GM21576 (cell line): Measurements from ENCODE around the gene SLC23A2.

Experiments used
- ATAC-seq: cut with Tn5 transposase; IDR thresholded peaks from one replicate; pipeline ENCODE4 v1.9.1; 2021; ENCODE audit warnings: mild to moderate bottlenecking, moderate library complexity; ENCODE audit not compliant: unreplicated experiment

Gene SLC23A2

DNA sequence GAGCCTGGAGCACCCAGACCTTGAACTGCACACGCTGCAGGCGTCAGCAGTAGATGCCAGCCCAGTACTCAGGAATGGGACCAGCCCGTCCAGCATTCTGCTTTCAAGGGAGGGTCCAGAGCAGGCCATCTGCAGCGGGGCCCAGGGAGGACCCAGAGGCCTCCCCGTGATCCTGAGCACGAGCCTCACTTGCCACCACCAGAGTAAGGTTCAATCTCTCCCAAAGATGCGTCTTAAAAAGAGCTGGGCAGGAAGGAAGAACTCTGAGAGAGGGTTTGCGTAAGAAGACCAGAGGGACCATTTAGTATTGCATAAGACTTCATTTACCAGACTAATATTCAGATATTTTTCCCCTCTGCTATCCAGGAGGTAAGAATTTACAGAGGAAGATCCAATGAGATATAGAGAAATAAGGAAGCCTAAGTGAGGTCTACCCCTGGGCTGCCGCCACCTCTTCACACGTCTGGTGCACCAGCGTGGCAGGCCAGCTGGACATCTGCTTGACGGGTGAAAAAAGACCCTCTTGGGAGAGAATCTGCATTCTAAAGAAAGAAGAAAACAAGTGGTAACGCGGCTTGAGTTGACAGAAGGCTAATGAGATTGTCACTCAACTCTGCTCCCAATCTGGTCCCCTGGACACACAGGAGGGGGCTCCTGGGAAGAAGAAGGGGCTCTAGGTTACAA lies 172.3 kb downstream of the SLC23A2 start:
- ATAC-seq = no peak

DNA sequence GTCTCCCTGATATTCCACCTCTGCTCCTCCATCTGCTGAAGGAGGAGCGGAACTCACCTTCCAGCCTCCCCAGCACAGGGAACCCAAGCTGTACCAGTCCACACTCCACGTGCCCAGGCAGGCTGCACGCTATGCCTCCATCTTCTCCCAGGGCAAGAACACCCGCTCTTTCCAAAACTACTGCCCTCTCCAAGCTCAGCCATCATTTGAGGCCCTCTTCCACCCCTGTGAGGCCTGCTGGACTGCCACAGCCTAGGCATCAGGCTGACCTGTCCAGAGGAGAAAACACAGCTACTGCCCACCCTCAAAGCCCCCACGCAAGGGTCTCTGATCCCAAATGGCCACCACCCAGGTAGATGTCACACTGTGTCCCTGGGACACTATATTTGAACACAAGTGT lies 179.7 kb downstream of the SLC23A2 start:
- no peak for ATAC-seq

DNA sequence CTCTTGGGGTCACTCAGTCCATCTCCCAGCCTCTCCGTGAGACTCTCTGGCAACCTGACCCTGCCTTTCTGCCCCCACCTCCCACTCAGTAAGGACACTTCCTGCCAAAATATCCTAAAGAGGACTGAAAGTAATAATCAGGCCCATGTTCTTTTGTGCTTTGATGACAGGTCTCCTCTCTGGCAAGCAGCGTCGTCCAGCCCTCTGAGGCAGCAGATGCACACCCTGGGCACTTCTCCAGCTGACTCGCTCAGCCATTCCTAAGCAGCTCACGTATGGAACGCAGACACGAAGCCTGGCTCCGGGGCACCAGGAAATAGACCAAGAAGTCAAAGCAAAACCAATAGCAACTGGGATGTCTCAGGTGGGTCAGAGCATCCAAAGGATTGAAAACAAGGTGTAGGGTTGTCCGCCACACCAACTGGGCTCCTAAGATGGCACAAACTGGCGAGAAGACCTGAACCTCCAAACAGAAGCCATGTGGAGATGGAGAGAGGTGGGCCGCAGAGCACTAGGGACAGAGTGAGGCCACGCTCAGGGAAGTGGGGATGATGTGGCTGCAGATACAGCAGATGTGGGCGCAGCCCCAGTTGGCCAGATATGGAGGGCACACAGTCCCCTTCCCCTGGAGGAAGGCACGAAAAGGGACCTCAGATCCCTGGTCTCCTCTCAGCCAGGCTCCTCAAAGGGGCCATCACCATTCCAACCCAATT lies 180.3 kb downstream of the SLC23A2 start:
- no peak for ATAC-seq

DNA sequence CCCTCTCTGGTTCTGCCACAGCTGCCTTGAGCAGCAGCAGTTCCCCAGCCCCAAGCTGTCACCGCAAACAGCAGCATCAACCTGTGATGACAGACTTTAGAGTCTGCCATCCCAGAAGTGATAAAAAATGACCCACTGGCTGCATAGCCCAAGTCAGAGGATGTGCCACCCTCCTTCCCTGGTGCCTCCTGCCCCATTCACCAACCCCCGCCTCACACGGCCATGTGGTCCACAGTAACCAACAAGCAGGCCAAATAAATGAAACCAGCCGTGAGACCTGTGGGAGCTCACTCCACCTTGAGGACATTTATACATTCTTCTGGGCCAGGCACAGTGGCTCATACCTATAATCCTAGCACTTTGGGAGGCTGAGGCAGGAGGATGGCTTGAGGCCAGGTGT lies 181.4 kb downstream of the SLC23A2 start:
- ATAC-seq = no peak

DNA sequence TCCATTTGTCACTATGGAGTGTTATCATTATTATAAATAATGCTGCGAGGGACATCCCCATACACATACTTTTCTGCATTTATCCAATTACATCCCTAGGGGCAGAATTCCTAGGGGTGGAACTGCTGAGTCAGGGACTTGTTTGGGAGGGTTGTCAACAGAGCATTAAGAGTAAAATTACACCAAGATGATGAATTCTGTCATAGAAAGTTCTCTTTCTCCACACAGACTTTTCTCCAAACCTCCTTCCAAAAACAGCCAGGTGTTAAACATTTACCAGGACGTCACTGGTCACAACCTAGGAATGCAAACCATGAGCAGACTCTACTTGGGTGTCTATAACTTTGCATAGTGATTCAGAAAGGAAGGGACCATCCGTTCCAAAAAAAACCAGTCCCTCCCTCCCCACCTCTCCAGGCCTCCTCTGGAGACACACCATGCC lies 184.1 kb downstream of the SLC23A2 start:
- no peak for ATAC-seq

DNA sequence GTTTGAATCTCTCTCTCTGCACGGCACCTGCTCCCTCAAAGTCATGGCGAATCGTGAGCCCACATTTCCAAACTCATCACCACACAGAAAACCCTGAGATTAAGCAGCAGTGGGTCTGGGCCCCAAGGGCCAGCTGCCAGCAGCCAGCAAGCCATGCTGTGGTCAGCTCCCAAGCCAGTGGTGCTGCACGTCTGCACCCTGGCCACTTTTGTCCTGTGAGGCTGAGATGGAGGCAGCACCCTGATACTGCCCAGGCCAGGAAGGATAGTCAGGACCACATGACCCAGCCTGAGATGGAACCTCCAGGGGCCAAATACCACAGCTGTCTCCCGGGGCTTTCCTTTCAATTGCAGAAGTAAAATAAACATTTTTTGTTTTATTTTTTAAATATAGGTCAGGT lies 185.7 kb downstream of the SLC23A2 start:
- ATAC-seq = no peak

DNA sequence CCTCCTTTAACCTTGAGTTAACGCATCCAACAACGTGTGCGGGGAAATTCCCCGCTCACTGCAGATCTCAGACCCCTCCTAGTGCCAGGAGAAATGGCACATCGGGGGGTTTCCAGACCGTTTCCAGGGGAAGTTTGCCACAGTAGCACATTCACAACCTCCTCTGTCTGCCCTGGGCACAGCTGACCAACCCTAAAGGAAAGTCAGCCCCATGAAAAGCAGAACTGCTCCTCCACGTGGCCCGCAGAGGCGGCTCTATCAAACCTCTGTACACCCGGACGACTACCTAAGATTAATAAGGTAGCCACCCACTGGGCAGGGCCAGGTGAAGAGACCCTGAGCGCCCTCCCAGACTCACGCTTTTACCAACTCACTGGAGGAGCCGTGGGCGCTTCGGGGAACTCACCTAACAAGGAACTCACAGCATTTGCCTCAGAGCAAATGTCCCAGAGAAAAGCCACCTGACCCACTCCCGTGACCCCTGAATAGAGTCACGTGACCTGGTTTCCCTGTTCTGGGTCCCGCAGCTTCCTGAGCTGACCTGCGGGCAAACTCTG lies 186.5 kb downstream of the SLC23A2 start:
- peak; percentile 44 for ATAC-seq

DNA sequence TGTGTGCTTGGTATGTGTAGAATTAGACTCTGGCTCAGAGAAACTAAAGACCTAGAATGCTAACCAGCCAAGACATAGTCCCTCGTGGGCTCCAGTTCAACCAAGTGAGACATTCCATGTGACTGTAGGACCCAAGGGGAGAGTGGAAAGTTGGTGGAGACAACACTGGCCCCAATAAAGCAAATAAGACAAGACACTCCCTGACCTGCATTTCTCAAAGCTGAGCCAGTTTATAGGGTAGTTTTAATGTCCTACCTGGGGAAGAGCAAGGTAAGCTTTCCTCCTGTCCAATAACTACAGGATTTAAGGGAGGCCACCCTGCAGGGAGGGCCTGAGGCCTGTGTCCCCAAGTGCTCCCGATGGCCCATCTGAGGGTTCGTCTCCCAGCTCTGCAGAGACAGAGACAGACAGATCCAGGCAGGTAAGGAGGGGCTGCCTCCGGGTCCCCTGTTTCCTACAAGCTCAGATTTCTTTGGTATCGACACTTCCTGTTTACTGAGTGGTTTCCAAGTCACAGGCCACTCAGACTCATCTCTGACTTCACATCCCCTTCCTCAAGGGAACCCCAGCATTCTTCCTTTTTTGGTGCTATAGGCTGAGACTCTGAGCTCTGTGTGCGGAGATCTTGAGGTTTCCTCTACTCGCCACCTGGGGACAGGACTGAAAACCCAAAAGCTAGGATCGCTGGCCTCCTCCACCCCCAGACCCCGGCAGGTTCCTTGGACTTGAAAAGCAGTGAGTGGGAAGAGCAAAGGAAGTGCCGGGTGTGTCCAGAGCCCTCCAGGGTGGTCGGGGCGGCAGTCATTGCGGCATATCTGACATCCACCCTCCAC lies 187.2 kb downstream of the SLC23A2 start:
- ATAC-seq = peak; percentile 45

DNA sequence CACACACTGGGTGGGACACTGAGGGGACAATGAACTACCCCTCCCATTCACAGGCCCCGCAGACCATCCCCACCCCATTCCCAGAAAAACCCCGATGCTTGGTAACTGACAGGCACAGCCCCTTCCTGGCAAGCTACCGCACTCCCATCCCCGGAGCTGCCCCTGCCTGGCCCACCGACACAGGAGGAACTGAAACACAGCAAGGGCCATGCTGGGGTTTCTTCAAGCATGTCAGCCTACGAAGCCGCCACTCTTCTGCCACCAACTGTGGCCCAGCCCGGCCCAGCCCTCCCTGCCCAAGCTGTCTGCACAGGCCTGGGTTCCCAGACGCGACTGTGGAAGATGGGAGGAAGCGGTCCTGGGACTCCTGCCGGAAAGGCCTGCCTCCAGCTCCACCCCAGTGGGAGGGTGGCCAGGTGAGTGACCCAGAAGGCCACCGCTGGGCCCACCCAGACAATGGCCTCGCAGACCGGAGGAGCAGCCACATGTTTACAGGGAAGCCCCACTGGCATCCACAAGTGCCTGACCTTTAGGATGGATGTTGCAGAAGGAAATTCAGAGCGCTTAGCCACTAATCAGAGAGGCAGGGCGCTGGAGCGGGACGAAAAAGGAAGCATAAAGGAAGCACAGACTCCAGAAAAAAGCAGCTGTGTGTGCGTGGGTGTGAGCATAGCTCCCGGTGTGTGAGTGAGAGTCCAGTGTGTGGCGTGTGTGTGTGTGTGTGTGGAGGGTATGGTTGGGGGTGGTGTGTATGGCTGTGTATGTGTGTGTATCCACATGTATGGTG lies 188.0 kb downstream of the SLC23A2 start:
- ATAC-seq = peak; percentile 36

DNA sequence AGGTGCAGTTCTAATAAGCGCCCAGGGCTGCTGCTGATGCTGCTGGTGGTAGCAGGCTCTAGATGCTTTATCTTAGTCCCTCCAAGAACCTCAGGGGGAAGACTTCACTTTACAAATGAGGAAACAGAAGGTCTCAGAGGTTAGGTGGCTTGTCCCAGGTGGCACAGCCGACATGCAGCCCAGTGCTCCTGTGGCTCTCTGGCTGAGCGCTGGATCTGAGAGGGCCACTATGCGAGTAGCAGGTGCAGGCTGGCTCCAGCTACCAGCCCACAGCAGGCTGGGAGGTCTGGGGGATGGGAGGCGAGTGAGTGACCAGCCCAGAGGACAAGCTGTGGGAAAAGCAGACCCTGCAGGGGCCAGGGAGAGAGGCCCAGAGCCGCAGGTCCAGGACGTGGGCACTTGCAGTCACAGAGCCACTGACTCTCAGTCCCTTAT lies 188.7 kb downstream of the SLC23A2 start:
- peak; percentile 13 for ATAC-seq

DNA sequence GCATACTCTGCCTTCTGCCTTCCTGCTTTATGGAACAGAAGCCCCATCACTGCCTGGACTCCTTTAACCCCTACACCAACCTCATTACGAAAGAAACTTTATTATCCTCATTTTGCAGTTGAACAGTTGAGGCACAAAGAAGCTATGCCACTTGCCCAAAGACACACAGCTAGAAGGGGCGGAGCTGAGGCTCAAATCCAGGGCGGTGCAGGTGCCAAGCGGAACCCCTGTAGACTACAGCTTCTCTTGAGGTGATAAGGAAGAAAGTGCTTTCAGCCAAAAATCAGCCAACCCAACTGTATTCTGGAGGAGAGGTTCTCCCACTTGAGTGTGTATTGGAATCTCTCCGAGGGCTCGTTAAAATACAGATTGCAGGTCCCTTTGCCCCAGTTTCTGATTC lies 189.1 kb downstream of the SLC23A2 start:
- no peak for ATAC-seq

DNA sequence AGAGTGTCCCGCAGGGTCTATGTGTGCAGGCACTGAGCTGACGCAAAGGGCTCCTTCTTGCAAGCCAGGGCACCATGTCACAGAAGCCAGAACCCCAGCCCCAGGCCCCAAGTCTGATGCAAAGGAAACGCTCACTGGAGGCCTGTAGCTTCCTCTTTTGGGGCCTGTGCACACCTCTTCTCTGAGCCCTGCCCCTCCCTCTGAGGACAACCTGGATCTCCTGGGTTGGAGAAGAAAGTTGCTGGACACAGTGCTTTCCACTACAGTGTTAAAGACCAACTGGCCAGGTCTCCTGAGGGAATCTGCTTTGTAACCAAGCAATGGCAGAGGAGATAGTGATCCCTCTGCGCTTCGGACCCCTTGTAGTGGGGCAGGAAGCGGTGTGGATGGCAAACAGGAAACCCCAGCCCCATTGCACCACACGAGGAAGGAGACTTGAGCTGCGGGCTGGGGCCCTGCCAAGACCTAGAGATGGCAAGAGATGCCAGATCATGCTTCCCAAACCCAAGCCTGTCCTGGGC lies 189.6 kb downstream of the SLC23A2 start:
- no peak for ATAC-seq

DNA sequence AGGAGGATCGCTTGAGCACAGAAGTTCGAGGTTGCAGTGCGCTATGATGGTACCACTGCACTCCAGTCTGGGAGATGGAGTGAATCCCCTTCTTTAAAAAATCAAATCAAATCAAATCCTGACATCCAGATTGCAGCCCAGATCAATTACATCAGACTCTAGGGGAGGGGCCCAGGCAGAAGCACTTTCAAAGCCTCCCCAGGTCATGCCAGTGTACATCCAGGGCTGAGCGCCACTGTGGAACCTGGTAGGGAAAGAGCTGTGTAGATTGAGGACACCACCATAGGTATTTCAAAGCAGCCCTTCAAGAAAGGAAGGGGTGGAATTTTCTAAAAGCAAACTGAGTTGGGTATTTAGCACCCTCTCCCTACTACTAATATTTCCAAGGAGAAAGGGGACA lies 190.1 kb downstream of the SLC23A2 start:
- ATAC-seq = no peak

DNA sequence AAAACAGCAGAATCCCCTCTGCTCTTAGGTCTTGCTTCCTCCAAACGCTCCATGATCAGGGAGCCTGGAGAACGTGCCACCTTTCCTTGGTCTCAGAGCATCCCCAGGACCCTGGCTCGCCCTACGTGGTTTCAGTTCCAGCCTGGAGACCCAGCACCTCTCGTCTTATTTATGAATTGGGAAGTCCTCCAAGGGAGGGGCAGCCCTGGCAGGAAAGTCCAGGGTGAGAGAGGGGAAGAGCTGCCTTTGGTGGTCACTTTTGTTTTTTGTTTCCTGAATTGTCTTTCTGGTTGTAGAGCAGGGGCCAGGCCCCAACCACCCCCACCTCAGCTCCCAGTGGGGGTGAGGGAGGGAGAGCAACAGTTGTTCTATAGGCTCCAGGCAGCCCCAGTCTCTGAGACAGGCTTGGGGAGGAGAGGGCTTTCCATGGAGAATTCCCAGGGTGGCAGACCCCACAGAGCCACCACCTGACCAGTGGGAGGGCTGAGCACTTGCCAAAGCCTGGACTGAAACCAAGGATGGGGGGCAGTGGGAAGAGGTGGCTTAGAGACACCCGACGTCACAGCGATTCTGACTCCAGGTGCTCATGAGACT lies 190.8 kb downstream of the SLC23A2 start:
- no peak for ATAC-seq

DNA sequence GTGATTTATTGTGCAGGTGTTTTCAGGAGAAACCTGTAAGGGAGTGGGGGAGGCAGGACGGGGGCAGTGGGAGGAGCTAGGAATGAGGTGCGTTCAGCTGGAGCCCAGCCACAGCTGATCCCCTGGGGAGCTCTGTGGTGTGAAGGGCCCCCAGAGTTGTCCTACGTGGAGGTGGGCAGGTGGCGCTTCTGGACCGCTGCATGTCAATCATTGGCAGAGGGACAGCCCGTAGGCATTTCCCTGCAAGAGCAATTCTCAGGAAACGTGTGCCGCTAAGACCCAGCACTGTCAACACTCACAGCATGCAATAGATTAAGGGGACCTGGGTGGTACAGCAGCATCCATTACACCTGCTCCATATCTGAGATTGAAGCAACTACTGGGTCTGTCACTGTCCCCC lies 191.6 kb downstream of the SLC23A2 start:
- ATAC-seq = no peak

DNA sequence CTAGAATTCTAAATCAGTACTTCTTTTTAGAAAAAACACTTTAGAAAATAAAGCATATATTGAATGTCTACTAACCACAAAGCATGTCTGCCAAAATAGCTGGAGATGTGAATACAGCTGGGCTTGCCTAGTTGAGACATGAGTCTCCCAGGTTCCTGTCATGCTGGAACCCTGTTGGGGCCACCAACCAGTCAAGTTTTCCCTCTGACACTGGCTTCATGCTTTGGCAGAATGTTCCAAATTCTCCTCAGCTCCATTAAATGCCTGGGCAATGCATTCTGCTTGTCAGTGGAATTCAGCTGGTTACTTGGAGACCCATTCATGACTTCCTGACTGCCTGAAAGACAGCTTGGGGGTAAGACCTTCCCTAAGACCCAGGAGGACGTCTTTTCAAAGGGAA lies 192.4 kb downstream of the SLC23A2 start:
- no peak for ATAC-seq

DNA sequence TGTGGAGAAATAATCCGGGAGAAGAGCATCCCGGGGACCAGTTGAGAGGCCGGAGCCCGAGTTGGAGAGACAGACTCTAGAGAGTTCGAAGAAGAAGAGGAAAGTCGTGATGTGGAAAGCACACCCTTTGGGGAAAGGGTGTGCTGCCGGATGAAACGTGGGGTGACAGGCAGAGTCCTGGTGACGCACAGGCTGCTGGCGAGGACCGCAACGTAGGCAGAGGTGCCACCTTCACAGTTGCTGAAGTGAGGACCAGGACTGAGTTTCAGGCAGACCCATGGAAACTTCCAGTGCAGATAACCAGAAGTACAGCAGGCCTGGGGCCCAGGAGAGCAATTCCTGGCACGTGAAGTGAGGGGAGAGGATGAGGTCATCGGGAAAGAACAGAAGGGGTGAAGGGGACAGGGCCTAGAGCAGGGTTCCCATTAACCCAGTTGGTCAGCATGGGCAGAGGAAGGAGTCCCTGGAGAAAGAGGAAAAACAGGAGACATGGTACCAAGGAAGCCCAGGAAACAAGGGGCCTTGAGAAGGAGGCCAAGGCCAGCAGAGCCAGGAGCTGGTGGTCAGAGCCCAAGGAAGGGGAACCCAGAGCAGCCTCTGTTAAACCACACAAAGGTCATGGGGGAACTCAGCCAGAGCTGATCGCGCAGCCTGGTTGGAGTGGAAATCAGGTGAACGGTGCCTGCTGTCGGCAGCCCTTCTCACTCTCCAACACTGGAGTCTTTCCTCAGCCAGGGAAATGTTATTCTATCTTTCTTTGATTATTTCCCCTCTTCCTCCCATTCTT lies 195.5 kb downstream of the SLC23A2 start:
- no peak for ATAC-seq

DNA sequence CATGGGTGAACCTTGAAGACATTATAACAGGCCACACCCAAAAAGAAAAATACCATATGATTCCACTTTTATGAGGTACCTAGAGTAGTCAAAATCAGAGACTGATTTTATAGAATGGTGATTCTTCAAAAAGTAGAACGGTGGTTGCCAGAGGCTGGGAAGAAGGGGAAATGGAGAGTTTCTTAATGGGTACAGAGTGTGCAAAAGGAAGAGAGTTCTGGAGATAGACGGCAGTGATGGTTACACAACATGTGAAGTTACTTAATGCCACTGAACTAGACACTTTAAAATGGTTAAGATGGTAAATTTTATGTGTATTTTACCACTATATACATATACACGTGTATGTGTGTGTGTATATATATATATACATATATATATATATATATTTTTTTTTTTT lies 198.8 kb downstream of the SLC23A2 start:
- ATAC-seq = no peak
